Esophagus muscularis mucosa (tissue), 4 donors: ENCODE results near the gene WDR17. TPM values are rescaled to one million over a fixed set of nuclear protein-coding genes. Genes with fewer than 3 reads are reported as not detected.
A peak's percentile ranks its signal among the peaks of the same experiment; 100 is the strongest.

Source experiments
- DNase-seq: peaks from one replicate; pipeline ENCODE4 v3.0.0-alpha.2; 2017; ENCODE audit errors: extremely low spot score
- H3K27ac ChIP-seq, 4 donors: fragments of 200-600 bp; sonication (generic); replicated peaks in 1 of 4; 1 replicate in 3 of 4; 2 replicates in 1 of 4; pipeline ENCODE4 v1.5.1; 2016 to 2019; ENCODE audit warnings: mild to moderate bottlenecking in 1 of 4
- H3K27me3 ChIP-seq, 4 donors: fragments of 200-600 bp; sonication (generic); one replicate each; pipeline versions ENCODE4 v1.5.1 to v1.6.0; 2016 to 2019
- H3K36me3 ChIP-seq, 4 donors: fragments of 200-600 bp; sonication (generic); one replicate each; pipeline ENCODE4 v1.5.1; 2016 to 2019
- H3K4me1 ChIP-seq, 4 donors: fragments of 200-600 bp; sonication (generic); one replicate each; pipeline ENCODE4 v1.5.1; 2016 to 2019
- H3K4me3 ChIP-seq, 4 donors: fragments of 200-600 bp; sonication (generic); 1 replicate in 2 of 4; 2 replicates in 2 of 4; pipeline ENCODE4 v1.5.1; 2016 to 2019; ENCODE audit warnings: mild to moderate bottlenecking in 4 of 4, moderate library complexity in 1 of 4
- H3K9me3 ChIP-seq, 4 donors: fragments of 200-600 bp; sonication (generic); 1 replicate in 3 of 4; 2 replicates in 1 of 4; pipeline ENCODE4 v1.5.1; 2016 to 2019
- EP300 ChIP-seq: sonication (generic); formaldehyde crosslinking; IDR thresholded peaks from one replicate; pipeline ENCODE4 v1.6.1; 2017; ENCODE audit warnings: antibody characterized with exemption
- POLR2A ChIP-seq: fragments of 450-650 bp; IDR thresholded peaks from one replicate; pipeline ENCODE4 v1.6.1; 2017; ENCODE audit warnings: antibody characterized with exemption, moderate library complexity, mild to moderate bottlenecking, low read depth
- POLR2AphosphoS5 ChIP-seq, 2 donors: sonication (generic); formaldehyde crosslinking; IDR thresholded peaks; one replicate each; pipeline ENCODE4 v1.6.1; 2017; ENCODE audit warnings: antibody characterized with exemption in 2 of 2
- WGBS: methylation state at CpG from one replicate; pipeline ENCODE4 v1.1.5; 2018; 5-methylcytosine and 5-hydroxymethylcytosine counted together
- intact Hi-C: fragments of 100-400 bp; cut with DNase I; formaldehyde crosslinking; loops from one replicate; pipeline ENCODE4 v1.15.1; 2023
- total RNA-seq, 4 donors: library from RNA; depleted of rRNA; stranded (reverse); fragments of >200 nt; gene quantifications; one replicate each; pipeline versions ENCODE4 v1.1.0 to v1.2.1, GENCODE V29; 2016
- TF ChIP-seq, protein P1 (sequence below), 3 experiments: fragments of 200-600 bp in 2 of 3; fragments of 450-650 bp in 1 of 3; sonication (generic) in 2 of 3; IDR thresholded peaks; one replicate each; pipeline ENCODE4 v1.5.1; 2017 to 2019; ENCODE audit warnings: antibody characterized with exemption in 3 of 3, mild to moderate bottlenecking in 2 of 3, moderate library complexity in 1 of 3

The WDR17 gene
- total RNA-seq, 4 donors from 2014 or later: 2.8 to 4.8 (median 3.2) TPM

DNA sequence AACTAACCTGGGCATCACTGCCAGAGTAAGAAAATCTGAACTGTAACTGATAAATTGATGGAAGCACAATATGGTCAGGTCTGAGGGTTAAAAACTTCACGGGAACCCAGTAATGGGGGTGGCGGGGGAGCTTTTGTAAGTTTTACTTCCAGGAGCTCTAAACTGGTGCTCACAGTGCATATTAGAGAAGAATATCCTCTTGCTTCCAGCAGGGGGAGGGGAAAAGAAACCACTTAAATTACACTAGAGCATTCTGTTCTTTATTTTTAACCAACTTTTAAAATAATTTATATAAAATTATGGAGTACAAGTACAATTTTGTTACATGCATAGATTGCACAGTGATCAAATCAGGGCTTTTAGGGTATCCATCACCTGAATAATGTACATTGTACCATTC is 33.7 kb downstream of the WDR17 start:
- no peaks in the 10 kb centered on the region for H3K9me3 ChIP-seq
- DNase-seq: no peak
- intact Hi-C loops: no loop called here
- TF ChIP-seq POLR2A: no peak
- no peak for TF ChIP-seq POLR2AphosphoS5 (IDR thresholded peaks at IDR 0.05)
- TF ChIP-seq, protein P1, sequence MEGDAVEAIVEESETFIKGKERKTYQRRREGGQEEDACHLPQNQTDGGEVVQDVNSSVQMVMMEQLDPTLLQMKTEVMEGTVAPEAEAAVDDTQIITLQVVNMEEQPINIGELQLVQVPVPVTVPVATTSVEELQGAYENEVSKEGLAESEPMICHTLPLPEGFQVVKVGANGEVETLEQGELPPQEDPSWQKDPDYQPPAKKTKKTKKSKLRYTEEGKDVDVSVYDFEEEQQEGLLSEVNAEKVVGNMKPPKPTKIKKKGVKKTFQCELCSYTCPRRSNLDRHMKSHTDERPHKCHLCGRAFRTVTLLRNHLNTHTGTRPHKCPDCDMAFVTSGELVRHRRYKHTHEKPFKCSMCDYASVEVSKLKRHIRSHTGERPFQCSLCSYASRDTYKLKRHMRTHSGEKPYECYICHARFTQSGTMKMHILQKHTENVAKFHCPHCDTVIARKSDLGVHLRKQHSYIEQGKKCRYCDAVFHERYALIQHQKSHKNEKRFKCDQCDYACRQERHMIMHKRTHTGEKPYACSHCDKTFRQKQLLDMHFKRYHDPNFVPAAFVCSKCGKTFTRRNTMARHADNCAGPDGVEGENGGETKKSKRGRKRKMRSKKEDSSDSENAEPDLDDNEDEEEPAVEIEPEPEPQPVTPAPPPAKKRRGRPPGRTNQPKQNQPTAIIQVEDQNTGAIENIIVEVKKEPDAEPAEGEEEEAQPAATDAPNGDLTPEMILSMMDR (IDR thresholded peaks at IDR 0.05): no peak
- no peak for TF ChIP-seq EP300
- no peak overlapping the region for H3K27ac ChIP-seq
- 86% methylated on average over 2 of the region's 2 CpGs for WGBS
- H3K36me3 ChIP-seq: no peaks in the 10 kb centered on the region
- H3K27me3 ChIP-seq: no peaks in the 10 kb centered on the region
- no peak overlapping the region for H3K4me3 ChIP-seq
- H3K4me1 ChIP-seq: no peaks in the 10 kb centered on the region

DNA sequence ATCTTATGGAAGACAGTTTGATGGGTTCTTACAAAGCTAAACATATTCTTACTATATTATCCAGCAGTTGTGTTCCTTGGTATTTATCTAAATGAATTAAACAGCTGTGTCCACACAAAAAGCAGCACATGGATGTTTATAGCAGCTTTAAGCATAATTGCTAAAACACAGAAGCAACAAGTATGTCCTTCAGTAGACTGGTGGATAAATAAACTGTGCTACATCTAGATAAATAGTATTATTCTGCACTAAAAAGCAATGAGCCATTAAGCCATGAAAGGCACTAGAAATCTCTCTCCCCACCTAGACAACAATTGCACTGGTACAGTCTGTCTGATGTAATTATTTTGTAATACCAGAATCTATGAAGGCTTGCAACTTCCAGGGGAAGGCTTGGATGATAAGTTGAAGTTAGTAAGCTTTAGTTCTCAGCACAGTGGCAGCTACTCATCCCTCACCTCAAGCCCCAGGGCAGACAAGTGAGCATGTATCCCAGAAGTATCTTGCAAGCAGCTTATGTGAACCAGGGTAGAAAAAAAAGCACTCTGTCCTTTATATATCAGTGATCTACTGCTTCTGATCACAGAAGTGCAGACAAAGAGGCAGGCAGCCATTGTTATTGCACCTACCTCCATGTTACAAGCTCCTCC is 36.9 kb downstream of the WDR17 start:
- no peak for DNase-seq
- no peak overlapping the region for H3K4me3 ChIP-seq
- no peaks in the 10 kb centered on the region for H3K9me3 ChIP-seq
- no peaks in the 10 kb centered on the region for H3K27me3 ChIP-seq
- H3K36me3 ChIP-seq: no peaks in the 10 kb centered on the region
- intact Hi-C loops: no loop called here
- no peaks in the 10 kb centered on the region for H3K4me1 ChIP-seq
- H3K27ac ChIP-seq: no peak overlapping the region
- no peak for TF ChIP-seq POLR2AphosphoS5 (IDR thresholded peaks at IDR 0.05)
- TF ChIP-seq, protein P1 (IDR thresholded peaks at IDR 0.05): no peak
- no peak for TF ChIP-seq POLR2A
- TF ChIP-seq EP300: no peak

DNA sequence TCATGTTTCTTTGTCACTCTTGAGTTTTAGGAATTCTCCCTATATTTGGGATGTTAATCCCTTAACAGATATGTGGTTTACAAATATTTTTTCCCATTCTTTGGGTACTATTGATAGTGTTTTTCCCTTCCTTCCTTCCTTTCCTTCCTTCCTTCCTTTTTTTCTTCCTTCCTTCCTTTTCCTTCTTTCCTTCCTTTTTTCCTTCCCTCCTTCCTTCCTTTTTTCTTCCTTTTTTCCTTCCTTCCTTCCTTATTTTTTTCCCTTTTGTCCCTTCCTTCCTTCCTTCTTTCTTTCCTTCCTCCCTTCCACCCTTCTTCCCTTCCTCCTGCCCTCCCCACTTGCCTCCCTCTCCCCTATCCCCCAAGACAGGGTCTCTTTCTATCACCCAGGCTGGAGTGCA is 42.1 kb downstream of the WDR17 start:
- Histone ChIP-seq H3K9me3 (no peaks in the 10 kb centered on the region), H3K36me3 (no peaks in the 10 kb centered on the region), H3K4me1 (peaks cover 0 to 7% (median 2%) of the 10 kb centered on the region in 4 donors), H3K27ac (no peak overlapping the region), H3K27me3 (no peaks in the 10 kb centered on the region), H3K4me3 (no peak overlapping the region)
- intact Hi-C loops: no loop called here
- TF ChIP-seq EP300: no peak
- no peak for TF ChIP-seq POLR2AphosphoS5 (IDR thresholded peaks at IDR 0.05)
- TF ChIP-seq, protein P1 (IDR thresholded peaks at IDR 0.05): no peak
- TF ChIP-seq POLR2A: no peak
- DNase-seq: no peak

DNA sequence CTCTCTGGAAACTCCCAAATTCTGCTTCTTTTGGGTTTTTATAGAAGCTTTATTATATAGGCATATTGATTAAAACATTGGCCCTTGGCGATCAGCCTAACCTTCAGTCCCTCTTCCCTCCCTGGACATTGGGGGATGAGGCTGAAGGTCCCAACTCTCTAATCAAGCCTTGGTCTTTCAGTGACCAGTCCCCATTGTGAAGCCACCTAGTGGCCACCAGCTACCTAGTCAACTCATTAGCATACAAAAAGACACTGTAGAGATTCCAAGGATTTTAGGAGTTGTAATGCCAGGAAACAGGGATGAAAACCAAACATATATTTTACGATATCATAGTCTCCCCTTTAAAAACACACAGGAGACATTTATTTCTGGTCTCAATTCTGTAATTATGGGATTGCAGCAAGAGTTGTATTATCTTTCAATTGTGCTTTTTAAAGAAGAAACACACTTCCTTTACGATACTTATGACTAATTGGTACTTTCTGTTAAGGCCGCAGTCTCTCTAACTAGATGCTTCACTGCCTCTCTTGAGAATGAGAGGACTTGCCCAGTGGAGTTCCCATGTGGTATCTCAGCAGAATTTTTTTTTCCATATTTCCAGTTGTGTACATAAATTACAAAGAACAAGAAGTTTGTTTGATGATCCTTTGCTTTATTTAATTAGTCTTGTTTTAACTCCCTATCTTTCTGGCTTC is 58.2 kb downstream of the WDR17 start:
- Histone ChIP-seq H3K9me3 (no peaks in the 10 kb centered on the region), H3K27ac (no peak overlapping the region), H3K27me3 (no peaks in the 10 kb centered on the region), H3K4me1 (no peaks in the 10 kb centered on the region), H3K36me3 (no peaks in the 10 kb centered on the region), H3K4me3 (no peak overlapping the region)
- intact Hi-C loops: loop anchor here (10.0 kb wide), 3 partner anchors 89 to 569 kb away; no protein-coding TSS in a partner anchor
- 75% methylated on average over 4 of the region's 4 CpGs for WGBS
- TF ChIP-seq, protein P1 (IDR thresholded peaks at IDR 0.05): peak; percentile 25 to 58 (median 43)
- TF ChIP-seq POLR2A: no peak
- DNase-seq: no peak

DNA sequence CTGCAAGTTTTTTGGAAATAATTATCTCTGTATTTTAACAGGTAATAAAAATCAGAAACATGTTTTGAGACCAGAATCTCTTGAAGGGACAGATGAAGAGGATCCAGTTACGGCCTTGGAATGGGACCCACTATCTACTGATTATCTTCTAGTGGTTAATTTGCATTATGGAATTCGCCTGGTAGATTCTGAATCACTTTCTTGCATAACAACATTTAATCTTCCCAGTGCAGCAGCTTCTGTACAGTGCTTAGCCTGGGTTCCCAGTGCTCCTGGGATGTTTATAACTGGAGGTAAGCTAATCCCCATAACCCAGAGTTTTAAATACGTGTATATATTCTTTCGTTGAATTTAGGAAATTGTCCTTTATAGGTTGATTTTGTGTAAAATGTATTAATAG is 59.4 kb downstream of the WDR17 start:
- Histone ChIP-seq H3K36me3 (no peaks in the 10 kb centered on the region), H3K27ac (no peak overlapping the region), H3K27me3 (no peaks in the 10 kb centered on the region), H3K4me1 (no peaks in the 10 kb centered on the region), H3K9me3 (no peaks in the 10 kb centered on the region), H3K4me3 (no peak overlapping the region)
- TF ChIP-seq POLR2AphosphoS5 (IDR thresholded peaks at IDR 0.05) (no peak), POLR2A (no peak), EP300 (no peak)
- TF ChIP-seq, protein P1 (IDR thresholded peaks at IDR 0.05): no peak
- intact Hi-C loops: loop anchor here (10.0 kb wide), 3 partner anchors 90 to 570 kb away; no protein-coding TSS in a partner anchor
- no peak for DNase-seq
- 94% methylated on average over 4 of the region's 4 CpGs for WGBS
